Motor neuron (in vitro differentiated cells): ENCODE data around the gene RGS5. TPM values are rescaled to one million over a fixed set of nuclear protein-coding genes. Genes with fewer than 3 reads are reported as not detected.

Experiments used
- ATAC-seq, 8 experiments: fragments of 200-7000 bp; cut with Tn5 transposase; replicated peaks in 6 of 8; 2 replicates each; pipeline ENCODE4 v1.8.0; 2021; ENCODE audit warnings: mild to moderate bottlenecking in 8 of 8, moderate library complexity in 8 of 8
- H3K27ac ChIP-seq, 2 donors: fragments of 250-450 bp; sonication (Bioruptor Pico); 2 replicates each; pipeline ENCODE4 v1.9.0; 2021; ENCODE audit warnings: antibody characterized with exemption in 2 of 2, mild to moderate bottlenecking in 2 of 2, moderate library complexity in 1 of 2
- H3K4me1 ChIP-seq, 2 donors: fragments of 250-450 bp; sonication (Bioruptor Pico); replicated peaks in 1 of 2; 2 replicates each; pipeline ENCODE4 v1.6.1; 2021; ENCODE audit warnings: antibody characterized with exemption in 2 of 2, mild to moderate bottlenecking in 2 of 2, moderate library complexity in 1 of 2
- H3K4me3 ChIP-seq, 5 donors: fragments of 250-450 bp; sonication (Bioruptor Pico); 2 replicates each; pipeline ENCODE4 v1.9.0; 2021; ENCODE audit warnings: antibody characterized with exemption in 5 of 5, mild to moderate bottlenecking in 5 of 5, moderate library complexity in 4 of 5
- WGBS, 10 experiments: fragments of 450-650 bp; shearing (Covaris generic); methylation state at CpG; one replicate each; pipeline ENCODE4 v1.0.0; 2022; 5-methylcytosine and 5-hydroxymethylcytosine counted together
- in situ Hi-C, 9 experiments: fragments of 400-800 bp; cut with MboI; loops; one replicate each; pipeline ENCODE4 v1.15.0; 2021; ENCODE audit warnings: low sequenced_read_pairs in 9 of 9, low pct_unique_long_range_greater_than_20kb in 2 of 9; ENCODE audit not compliant: unreplicated experiment in 9 of 9
- total RNA-seq, 8 experiments: library from RNA; unstranded; fragments of 300-600 nt; gene quantifications; 2 replicates each; pipeline versions ENCODE4 v1.2.3 to v1.2.4, GENCODE V29; 2022

The RGS5 gene
- total RNA-seq, 8 experiments from 2014 or later: 0.35 to 14.6 (median 3.8) TPM

DNA sequence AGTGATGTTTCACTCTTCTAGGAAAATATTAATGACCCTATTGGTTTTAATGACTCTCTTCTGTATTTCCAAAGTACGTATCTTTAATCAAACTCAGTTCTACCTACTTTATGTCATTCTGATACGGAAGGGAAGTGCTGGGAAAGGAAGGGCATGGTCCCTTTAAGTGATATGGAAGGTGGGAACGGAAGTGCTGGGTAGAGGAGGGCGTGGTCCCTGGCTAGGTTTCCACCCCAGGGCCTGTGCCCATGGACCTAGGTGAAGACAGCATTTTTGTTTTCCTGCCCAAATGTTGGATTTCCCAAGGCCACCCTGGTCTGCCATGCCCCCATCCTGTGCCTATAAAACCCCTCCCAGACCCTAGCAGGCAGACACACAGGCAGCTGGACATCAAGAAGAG, 109.5 kb downstream of the RGS5 start:
- in situ Hi-C loops: loop anchor here in 1 of 9 experiments (25.0 kb wide), 1 partner anchor 219 kb away; the partner anchor contains the start of gene NUF2
- ATAC-seq: no peak
- H3K4me1 ChIP-seq: peaks cover 0 to 9% of the 10 kb centered on the region in 2 donors
- no peak overlapping the region for H3K4me3 ChIP-seq
- H3K27ac ChIP-seq: no peak overlapping the region
- 43 to 93% (median 83%) methylated on average over 2 to 4 of the region's 4 CpGs; no CpG with 5 or more reads in 1 of the 10 experiments for WGBS, 10 experiments

Other genes starting within 250 kb of the RGS5 start
- gene RGS4, start 133.6 kb downstream of the RGS5 start, total RNA-seq: 100 to 1,000 TPM in 1 of 8 experiments, 10 to 100 TPM in 4, 1 to 10 TPM in 1, under 1 TPM in 2; 0.13 to 165 (median 24.9) TPM
- gene NUF2, start 119.0 kb upstream of the RGS5 start, total RNA-seq: 10 to 100 TPM in 3 of 8 experiments, 1 to 10 TPM in 3, under 1 TPM in 1, not detected in 1; 0.93 to 70.7 (median 4.4) TPM